ENCODE data around the gene NTHL1. TPM values are rescaled to one million over a fixed set of nuclear protein-coding genes. Genes with fewer than 3 reads are reported as not detected.

Gene NTHL1
- total and polyA plus RNA-seq, 2 of the 13 experiments (the other 11 are each of a cell fraction or from before 2014, with no cell fraction given), result 47.5 to 64.9 TPM

GRCh38 chr16:2003231-2003826 lies 44.3 kb downstream of the NTHL1 start (continued):
- TF ChIP-seq SOX13 (IDR thresholded peaks at IDR 0.05) (no peak), SOX13 (CRISPR knock-in tag; conservative IDR thresholded peaks at IDR 0.05 in 1 of 2, IDR thresholded peaks at IDR 0.05 in 1 of 2) (no peak), ZBTB3 (CRISPR knock-in tag; IDR thresholded peaks at IDR 0.05; ENCODE audit: borderline replicate concordance, low read depth) (no peak)

- H3K4me3 ChIP-seq (replicated peaks in 1 of 3; ENCODE audit: insufficient read depth in 1 of 3, low read depth in 2 of 3, low read length in 3 of 3), result no peak overlapping the region
- H3K27me3 ChIP-seq (ENCODE audit: control insufficient read depth in 1 of 2, insufficient read depth in 2 of 2, low read length in 2 of 2), result no peaks in the 10 kb centered on the region
- peaks cover 27% of the 10 kb centered on the region for H3K79me2 ChIP-seq (ENCODE audit: insufficient read depth, low read length)
- no peak overlapping the region for H3K9ac ChIP-seq (ENCODE audit: insufficient read depth, low read depth, low read length)
- ChIA-PET POLR2A (interaction anchor here (0.9 to 2.8 kb wide), 6 partner anchors 9 to 152 kb away, joined by 3 to 27 read pairs (median 9); partner anchors contain the start of genes RPS2 and TRAF7), CTCF (ENCODE audit: low intra/inter-chr PET ratio, low total read pairs) (interaction anchor here (1.8 kb wide), 1 partner anchor 139 kb away, joined by 6 read pairs; no protein-coding TSS in a partner anchor)
- H3K9me3 ChIP-seq (ENCODE audit: low read length), result no peaks in the 10 kb centered on the region
- ATAC-seq (no peak), DNase-seq (ENCODE audit: low spot score) (no peak), FAIRE-seq (no peak)
- peaks cover 8% of the 10 kb centered on the region; the same call in 1 of the 2 replicates for H4K20me1 ChIP-seq (ENCODE audit: insufficient read depth, low read length)
- no peak overlapping the region for H3K27ac ChIP-seq (ENCODE audit: extremely low read length, insufficient read depth, low read length)
- H3K36me3 ChIP-seq (replicated peaks in 1 of 2; ENCODE audit: control insufficient read depth in 1 of 2, insufficient read depth in 2 of 2, low read length in 2 of 2), result peaks cover 29 to 45% of the 10 kb centered on the region in 2 experiments
- no peak overlapping the region for H3K4me2 ChIP-seq (ENCODE audit: low read depth, low read length)
- in situ Hi-C loops (cut with HindIII; ENCODE audit: extremely low pct_ligation_motif_present, low pct_unique_long_range_greater_than_20kb) (no loop called here), intact Hi-C loops (cut with micrococcal nuclease; ENCODE audit: unreplicated experiment) (no loop called here)
- 94% methylated on average over 30 of the region's 47 CpGs for WGBS (ENCODE audit: low lambda C conversion rate)
- no peak overlapping the region for H2AFZ ChIP-seq (ENCODE audit: low read length)
- H3K4me1 ChIP-seq (ENCODE audit: insufficient read depth, low read length), result peaks cover 33% of the 10 kb centered on the region
- no TSS peak for BruUV-seq (replicated peaks)
- TF ChIP-seq FOSL2 (CRISPR knock-in tag; IDR thresholded peaks at IDR 0.05) (no peak), ZNF550 (CRISPR knock-in tag; IDR thresholded peaks at IDR 0.05; ENCODE audit: borderline replicate concordance) (no peak), SP2 (CRISPR knock-in tag; IDR thresholded peaks at IDR 0.05) (no peak), CREB1 (IDR thresholded peaks at IDR 0.05) (no peak), CREB1 (CRISPR knock-in tag; IDR thresholded peaks at IDR 0.05) (no peak), ZNF124 (CRISPR knock-in tag; IDR thresholded peaks at IDR 0.05) (no peak), SOX5 (CRISPR knock-in tag; IDR thresholded peaks at IDR 0.05; ENCODE audit: borderline replicate concordance) (no peak), THAP9 (CRISPR knock-in tag; IDR thresholded peaks at IDR 0.05; ENCODE audit: borderline replicate concordance) (no peak), NFE2L2 (IDR thresholded peaks at IDR 0.05; ENCODE audit: low read length) (no peak), MIER3 (CRISPR knock-in tag; IDR thresholded peaks at IDR 0.05; ENCODE audit: borderline replicate concordance) (no peak), PAWR (CRISPR knock-in tag; IDR thresholded peaks at IDR 0.05; ENCODE audit: borderline replicate concordance) (no peak), YEATS4 (CRISPR knock-in tag; IDR thresholded peaks at IDR 0.05; ENCODE audit: borderline replicate concordance) (no peak)
These were observed 45.0 kb downstream of the NTHL1 start for GRCh38 chr16:2002406-2003230.
